ENCODE measurements around the gene DCP1A.

DCP1A gene

GRCh38 chr3:53243165-53243564, 104.2 kb downstream of the DCP1A start:
- no peak for DNase-seq

- peak; percentile 89 to 91 for DNase-seq
These were observed 104.7 kb downstream of the DCP1A start for GRCh38 chr3:53242642-53243041.

DNA sequence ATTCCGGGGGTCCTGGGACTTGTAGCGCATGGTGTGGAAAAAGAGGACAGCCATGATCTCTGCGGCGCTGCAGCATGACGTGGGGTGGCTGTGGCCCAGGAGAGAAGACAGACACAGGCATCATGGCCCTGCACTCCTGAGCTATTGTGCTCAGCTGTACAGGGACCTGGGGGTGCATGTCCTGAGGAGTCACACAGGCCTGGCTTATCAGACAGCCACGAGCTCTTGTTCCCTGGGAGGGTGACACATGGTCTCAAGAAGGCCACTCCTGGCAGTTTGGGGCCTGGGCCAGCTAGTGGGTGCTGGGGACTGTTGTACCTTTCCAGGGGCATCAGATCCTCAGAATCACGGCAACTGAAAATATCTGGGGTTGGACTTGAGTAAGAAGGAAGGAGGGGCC, 105.2 kb downstream of the DCP1A start:
- no peak for DNase-seq

DNA sequence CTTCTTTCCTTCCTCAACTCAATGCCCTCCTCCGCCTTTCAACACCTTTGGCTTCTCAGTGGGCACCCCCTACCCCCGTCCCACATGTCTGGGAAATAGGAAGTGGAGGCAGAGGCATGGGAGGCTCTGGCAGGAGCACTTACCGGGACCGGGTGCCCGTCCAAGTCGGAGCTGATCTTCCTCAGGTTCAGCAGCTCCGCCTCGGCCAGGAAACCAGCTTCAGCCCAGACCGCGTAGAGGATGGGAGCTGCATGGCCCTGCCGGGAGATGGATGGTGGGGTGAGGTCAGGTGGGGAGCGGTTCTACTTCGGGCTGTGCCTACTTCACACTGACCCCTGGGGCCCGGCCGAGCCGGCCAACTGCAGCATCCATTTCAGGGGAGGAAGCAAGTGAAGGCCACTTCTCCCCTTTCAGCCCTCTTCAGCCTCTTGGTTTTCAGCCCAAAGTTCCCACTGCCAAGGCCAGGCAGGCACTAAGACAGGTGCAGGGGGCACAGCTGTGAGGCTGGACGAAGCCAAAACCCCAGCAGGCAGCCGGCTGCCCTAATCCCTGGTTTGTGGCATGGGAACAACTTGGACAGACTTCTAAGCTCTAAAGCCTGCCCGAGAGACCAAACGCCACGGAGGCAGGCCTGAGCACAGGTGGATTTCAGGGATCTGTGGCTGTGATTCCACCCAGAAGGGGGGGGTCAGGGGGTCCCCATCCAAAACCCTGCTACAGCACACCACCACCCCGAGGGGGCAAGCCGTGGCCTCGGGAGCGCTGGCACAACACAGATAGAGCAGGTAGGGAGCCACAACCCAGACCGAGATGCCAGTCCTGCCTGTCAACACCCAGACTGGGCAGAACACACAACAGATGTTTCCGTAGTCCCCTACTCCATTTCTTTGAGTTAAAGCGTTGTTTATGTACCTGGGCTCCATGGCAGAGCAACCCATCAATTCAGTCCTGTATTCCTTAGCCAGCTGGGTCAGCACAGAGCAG, 106.1 kb downstream of the DCP1A start:
- no peak for DNase-seq

GRCh38 chr3:53239800-53240199, 107.5 kb downstream of the DCP1A start:
- DNase-seq: peak in 1 of 2 donors; percentile 64

DNA sequence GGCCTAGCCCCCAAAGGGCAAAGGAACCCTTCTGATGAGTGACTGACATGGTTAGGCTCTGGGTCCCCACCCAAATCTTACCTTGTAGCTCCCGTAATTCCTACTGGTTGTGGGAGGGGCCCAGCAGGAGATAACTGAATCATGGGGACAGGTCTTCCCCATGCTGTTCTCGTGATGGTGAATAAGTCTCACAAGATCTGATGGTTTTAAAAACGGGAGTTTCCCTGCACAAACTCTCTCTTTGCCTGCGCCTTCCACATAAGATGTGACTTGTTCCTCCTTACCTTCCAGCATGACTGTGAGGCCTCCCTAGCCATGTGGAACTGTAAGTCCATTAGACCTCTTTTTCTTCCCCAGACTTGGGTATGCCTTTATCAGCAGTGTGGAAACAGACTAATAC, 108.5 kb downstream of the DCP1A start:
- peak in 1 of 2 donors; percentile 88 for DNase-seq

GRCh38 chr3:53238051-53238850, 109.1 kb downstream of the DCP1A start:
- peak in 1 of 2 donors; percentile 34 for DNase-seq

DNA sequence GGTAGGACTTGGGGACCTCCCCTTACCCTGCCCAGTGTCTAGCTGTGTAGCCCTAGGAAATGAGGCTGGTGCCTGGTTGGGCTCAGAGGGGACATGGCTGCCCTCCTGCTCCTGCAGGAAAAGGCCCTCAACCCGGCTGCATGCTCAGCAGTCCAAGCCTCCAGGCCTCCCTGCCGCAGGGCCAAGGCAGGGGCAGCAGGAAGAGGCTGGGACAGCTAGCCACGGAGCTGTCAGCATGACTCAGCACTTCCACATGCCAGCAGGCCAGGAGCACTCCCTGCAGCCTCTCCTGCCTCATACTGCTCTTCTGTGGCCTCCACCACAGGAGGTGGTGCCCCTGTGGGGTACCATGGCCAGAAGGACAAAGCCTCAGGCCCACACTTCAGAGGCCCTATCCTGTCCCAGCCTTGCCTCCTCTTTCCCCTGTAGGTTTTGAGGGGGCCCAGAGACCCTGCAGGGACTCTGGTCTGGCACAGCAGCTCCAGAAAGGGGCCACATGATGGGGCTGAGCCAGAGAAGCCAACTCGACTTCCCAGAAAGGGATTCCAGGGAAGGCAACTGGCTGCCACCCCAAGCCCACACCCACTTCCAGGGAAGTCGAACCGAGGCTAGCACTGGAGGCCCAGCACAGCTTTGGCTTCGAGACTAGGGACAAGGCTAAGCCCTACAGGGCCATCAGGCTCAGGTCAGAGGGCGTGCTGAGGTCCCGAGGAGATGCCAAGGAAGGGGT, 111.1 kb downstream of the DCP1A start:
- peak; percentile 58 to 68 for DNase-seq

DNA sequence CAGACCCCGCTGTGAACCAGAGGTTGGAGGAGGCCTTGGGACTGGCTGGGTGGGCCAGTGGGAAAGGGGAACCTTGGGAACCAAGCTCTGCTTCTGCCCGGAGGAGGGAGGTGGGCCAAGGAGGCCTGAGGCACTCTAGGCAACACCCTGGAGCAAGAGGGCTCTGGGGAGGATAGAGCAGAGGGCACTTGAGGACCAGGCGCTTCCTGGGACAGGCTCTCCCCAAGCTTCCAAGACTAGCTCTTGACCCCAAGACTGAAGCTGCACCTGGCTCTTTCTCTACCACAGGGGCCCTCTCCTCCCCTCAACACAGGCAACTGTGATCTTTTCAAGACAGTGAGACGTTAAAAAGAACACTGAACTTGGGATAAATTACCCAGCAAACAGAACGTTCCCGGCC, 111.8 kb downstream of the DCP1A start:
- DNase-seq: no peak

DNA sequence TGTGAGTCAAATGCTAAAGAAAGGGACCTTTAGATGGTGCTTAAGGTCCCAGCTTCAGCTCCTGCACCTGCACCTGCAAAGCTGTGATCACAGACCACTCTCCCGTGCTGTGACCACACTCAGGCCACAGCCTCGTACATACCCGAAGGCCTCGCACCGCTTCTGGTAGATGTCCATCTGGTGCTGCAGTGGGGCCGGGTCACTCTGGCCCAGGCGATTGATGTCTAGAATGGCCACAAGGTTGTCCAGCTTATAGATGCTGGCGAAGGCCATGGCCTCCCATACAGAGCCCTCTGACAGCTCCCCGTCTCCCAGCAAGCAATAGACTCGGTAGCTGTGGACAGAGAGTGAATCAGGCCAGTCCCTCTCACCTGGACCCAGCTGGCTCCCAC, 112.5 kb downstream of the DCP1A start:
- DNase-seq: no peak

DNA sequence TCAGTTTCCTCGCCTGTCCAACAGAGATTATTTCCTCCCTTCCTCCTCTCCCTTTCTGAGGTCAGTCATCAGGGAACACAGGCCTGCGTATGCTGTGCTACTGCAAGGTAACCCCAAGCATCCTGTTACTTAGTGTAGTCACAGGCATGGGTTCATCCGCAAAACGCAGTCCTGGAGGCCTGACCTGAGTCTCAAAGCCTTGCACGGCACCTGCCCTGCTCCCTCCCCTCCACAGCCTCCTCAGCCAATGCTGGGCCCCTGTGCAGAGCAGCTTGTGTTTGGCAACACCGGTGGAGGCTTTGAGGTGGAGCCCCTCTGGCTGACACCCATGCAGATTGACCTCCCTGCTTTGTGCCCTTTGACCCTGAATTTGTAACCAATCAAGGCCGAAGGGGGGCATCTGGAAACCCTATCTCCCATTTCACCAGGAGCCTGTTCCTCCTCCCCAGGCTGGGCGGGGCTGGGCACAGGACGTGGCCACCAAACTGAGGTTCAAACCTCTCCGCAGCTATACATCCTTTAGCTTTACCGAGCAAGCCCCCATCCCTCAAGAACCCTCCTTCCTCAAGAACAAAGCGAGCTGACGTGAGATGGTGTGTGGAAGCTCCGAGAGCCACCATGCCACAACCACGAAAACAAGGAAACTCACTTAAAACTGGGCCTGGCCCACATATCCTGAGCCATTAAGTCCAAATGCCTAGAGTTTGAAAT, 113.1 kb downstream of the DCP1A start:
- DNase-seq: no peak
